ENCODE results near the gene SEC23IP. TPM values are rescaled to one million over a fixed set of nuclear protein-coding genes. Genes with fewer than 3 reads are reported as not detected.
"Not testable (repeated sequence)": the region's sequence is repeated elsewhere in the genome, so short reads cannot be mapped to it uniquely, and the experiment has no call there.

The SEC23IP gene
- total RNA-seq, 2 experiments from 2014 or later, result 77.5 to 80.4 TPM

GRCh38 chr10:119872860-119873681 is 19.5 kb upstream of the SEC23IP start:
- ChIA-PET POLR2A (interaction anchor here (0.8 to 3.2 kb wide), 5 partner anchors 19 to 667 kb away, joined by 3 to 37 read pairs (median 5); partner anchors contain the start of genes BAG3, INPP5F and SEC23IP), CTCF (interaction anchor here (1.0 to 1.4 kb wide), 4 partner anchors 12 to 21 kb away, joined by 3 to 5 read pairs (median 4); no protein-coding TSS in a partner anchor)

- POLR2A ChIA-PET, result no interaction called here
- CTCF ChIA-PET, result no interaction called here
These were observed 14.0 kb upstream of the SEC23IP start for GRCh38 chr10:119878524-119878923.

- POLR2A ChIA-PET, result not testable (repeated sequence)
- CTCF ChIA-PET, result interaction anchor here (0.5 kb wide), 1 partner anchor 9 kb away, joined by 3 read pairs; no protein-coding TSS in a partner anchor
These were observed 8.5 kb upstream of the SEC23IP start for GRCh38 chr10:119883901-119884611.

GRCh38 chr10:119886070-119886469 is 6.5 kb upstream of the SEC23IP start:
- POLR2A ChIA-PET, CTCF ChIA-PET: not testable (repeated sequence)

GRCh38 chr10:119888715-119889114 is 3.8 kb upstream of the SEC23IP start:
- POLR2A ChIA-PET, CTCF ChIA-PET: not testable (repeated sequence)

DNA sequence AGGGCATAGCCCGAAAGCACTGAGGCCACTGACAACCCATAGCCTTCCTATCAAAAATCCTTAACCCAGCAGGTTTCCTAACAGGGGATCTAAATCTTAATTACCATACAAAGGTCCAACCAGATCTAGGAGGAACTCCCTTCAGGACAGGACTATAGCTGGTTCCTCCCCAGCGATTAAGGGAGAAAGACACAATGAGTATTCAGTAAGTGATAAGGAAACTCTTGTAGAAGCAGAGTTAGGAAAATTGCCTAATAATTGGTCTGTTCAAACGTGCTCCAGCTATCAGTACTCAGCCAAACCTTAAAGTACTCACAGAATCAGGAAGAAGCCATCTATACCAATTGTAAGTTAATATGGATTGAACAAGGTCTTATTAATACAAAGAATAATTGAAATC is 3.3 kb upstream of the SEC23IP start:
- CTCF ChIA-PET, POLR2A ChIA-PET: not testable (repeated sequence)

DNA sequence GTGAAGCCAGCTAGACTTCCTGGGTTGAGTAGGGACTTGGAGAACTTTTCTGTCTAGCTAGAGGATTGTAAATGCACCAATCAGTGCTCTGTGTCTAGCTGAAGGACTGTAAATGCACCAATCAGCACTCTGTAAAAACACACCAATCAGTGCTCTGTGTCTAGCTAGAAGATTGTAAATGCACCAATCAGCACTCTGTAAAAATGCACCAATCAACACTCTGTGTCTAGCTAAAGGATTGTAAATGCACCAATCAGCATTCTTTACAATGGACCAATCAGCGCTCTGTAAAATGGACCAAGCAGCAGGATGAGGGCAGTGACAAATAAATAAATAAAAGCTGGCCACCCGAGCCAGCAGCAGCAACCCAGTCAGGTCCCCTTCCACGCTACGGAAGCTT is 2.2 kb upstream of the SEC23IP start:
- POLR2A ChIA-PET, result not testable (repeated sequence)
- CTCF ChIA-PET, result interaction anchor here (1.3 kb wide), 1 partner anchor 8 kb away, joined by 3 read pairs; no protein-coding TSS in a partner anchor

DNA sequence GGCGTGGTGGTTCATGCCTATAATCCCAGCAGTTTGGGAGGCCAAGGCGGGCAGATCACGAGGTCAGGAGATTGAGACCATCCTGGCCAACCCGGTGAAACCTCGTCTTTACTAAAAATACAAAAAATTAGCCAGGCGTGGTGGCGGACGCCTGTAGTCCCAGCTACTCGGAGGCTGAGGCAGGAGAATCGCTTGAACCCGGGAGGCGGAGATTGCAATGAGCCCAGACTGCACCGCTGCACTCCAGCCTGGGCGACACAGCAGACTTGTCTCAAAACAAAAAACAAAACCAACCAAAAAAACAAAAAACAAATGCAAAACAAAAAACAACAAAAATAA is 712 bp upstream of the SEC23IP start:
- POLR2A ChIA-PET, result interaction anchor here (0.8 to 2.7 kb wide), 2 partner anchors 19 to 26 kb away, joined by 3 to 37 read pairs; partner anchors contain the start of gene MCMBP

DNA sequence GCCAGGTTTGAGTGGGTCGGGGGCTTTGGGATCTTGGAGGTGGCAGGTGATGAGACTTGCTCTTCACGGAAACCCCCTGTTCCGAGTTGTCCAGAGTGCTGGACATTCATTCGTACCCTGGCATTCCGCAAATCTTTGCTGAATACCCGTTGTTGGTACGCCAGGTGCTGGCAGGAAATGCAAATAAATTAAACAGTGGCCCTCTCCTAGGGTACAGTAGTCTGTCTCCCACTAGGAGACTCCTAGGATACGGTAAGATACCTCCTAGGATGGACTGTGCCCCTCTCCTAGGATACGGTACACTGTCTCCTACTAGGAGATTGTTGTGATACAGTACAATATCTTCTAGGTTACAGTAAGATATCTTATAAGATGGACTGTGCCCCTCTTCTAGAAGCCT is 544 bp downstream of the SEC23IP start:
- POLR2A ChIA-PET, result interaction anchor here (2.7 kb wide), 1 partner anchor 21 kb away, joined by 37 read pairs; the partner anchor contains the start of gene MCMBP

More for the DNA sequence above, 712 bp upstream of the SEC23IP start:
- CTCF ChIA-PET, result interaction anchor here (0.9 to 1.0 kb wide), 2 partner anchors 19 to 32 kb away, joined by 3 to 4 read pairs; partner anchors contain the start of gene MCMBP

GRCh38 chr10:119893845-119894427 is 1.4 kb downstream of the SEC23IP start:
- ChIA-PET CTCF (interaction anchor here (0.7 to 0.9 kb wide), 2 partner anchors 10 to 22 kb away, joined by 3 read pairs; partner anchors contain the start of gene MCMBP), POLR2A (no interaction called here)

More for the DNA sequence above, 544 bp downstream of the SEC23IP start:
- CTCF ChIA-PET, result interaction anchor here (0.7 to 1.0 kb wide), 4 partner anchors 9 to 194 kb away, joined by 3 to 4 read pairs (median 3); partner anchors contain the start of gene MCMBP

GRCh38 chr10:119896061-119896655 is 3.6 kb downstream of the SEC23IP start:
- CTCF ChIA-PET, result no interaction called here
- POLR2A ChIA-PET, result no interaction called here

DNA sequence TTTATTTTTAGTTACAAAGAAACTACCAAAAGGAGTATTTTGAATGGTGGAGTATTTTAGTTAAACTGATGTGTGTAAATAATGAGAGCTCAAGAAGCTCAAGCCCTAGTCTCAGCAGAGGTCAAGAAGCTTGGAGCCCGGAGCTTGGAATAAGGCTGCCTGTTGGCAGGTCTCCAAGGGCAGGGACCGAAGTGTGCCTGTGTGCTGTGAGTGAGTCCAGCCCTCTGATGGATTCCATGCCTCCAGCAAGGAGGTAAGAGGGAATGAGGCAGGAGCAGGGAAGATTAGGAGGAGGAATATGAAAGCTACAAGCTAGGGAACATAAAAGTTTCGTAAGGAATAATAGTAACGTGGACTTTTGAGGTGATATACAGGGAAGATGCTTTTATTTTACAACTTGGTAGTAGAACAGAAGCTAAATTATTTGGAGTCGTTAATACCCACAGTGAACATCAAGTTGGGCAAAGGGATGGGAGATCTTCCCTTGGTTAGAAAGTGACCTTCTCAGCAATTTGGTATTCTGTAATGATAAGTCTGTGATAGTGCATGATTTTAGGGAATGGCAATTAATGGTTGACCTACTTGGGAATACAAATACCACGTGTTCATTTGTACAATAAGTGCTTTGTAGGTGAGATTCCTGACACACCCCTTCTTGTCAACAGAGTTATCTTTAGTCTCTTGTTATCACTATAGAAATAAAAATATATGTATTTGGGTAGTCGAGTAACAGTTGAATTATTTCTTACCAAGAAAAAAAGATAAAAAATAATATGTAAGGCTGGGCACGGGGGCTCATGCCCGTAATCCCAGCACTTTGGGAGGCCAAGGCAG is 4.6 kb downstream of the SEC23IP start:
- ChIA-PET CTCF (no interaction called here), POLR2A (no interaction called here)

DNA sequence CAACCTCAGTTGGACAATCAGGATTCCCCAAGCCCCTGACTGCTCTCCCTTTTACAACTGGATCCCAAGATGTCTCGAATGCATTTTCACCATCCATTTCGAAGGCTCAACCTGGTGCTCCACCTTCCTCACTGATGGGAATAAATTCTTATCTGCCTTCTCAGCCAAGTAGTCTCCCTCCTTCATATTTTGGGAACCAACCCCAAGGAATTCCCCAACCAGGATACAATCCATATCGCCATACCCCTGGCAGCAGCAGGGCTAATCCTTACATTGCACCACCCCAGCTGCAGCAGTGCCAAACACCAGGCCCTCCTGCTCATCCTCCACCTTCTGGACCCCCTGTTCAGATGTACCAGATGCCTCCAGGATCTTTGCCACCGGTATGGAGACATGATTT is 6.0 kb downstream of the SEC23IP start:
- POLR2A ChIA-PET, result no interaction called here
- CTCF ChIA-PET, result no interaction called here

GRCh38 chr10:119903946-119904666 is 11.6 kb downstream of the SEC23IP start:
- CTCF ChIA-PET, result no interaction called here
- POLR2A ChIA-PET, result no interaction called here

GRCh38 chr10:119907695-119908094 is 15.2 kb downstream of the SEC23IP start:
- CTCF ChIA-PET, POLR2A ChIA-PET: not testable (repeated sequence)

DNA sequence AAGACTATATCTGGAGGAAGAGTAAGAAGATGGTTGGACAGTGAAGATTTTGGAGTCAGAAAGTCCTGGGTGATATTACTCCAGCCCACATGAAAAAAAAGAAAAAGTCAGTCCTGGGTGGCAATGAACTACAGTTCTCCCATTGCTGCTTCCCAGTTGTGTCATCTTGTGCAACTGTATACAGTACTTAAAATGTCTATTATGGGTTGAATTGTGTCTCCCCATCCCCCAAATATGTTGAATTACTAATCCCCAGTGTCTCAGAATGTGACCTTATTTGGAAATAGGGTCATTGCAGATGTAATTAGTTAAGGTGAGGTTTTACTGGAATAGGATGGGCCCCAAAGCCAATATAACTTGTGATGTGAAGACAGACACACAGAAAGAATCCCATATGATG is 15.6 kb downstream of the SEC23IP start:
- CTCF ChIA-PET, result no interaction called here
- POLR2A ChIA-PET, result no interaction called here

DNA sequence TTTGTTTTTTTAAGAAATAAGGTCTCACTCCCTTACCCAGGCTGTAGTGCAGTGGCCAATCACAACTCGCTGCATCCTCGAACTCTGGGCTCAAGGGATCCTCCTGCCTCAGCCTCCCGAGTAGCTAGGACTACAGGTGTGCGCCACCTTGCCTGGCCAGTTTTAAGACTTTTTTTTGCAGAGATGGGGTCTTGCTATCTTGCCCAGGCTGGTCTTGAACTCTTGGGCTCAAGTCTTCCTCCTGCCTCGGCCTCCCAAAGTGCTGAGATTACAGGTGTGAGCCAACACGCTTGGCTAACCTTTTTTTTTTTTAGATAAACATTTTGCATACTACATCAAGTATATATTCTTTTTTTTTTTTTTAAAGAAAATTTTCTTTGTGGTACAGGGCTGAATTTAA is 18.2 kb downstream of the SEC23IP start:
- ChIA-PET CTCF (no interaction called here), POLR2A (no interaction called here)

- ChIA-PET POLR2A (no interaction called here), CTCF (no interaction called here)
These were observed 25.2 kb downstream of the SEC23IP start for GRCh38 chr10:119917777-119918176.
